A673 (cell line): ENCODE measurements around the gene RIPOR1.

ENCODE experiments used
- CTCF ChIP-seq: fragments of 300-800, 200-600 bp; sonication (generic); conservative IDR thresholded peaks from 2 replicates; pipeline ENCODE4 v1.5.1; 2017; ENCODE audit warnings: low read depth, mild to moderate bottlenecking, antibody characterized with exemption, low read length, moderate library complexity, mixed read lengths
- EZH2 ChIP-seq: fragments of 200-600 bp; sonication (generic); IDR thresholded peaks from 2 replicates; pipeline ENCODE4 v1.6.1; 2017; ENCODE audit warnings: borderline replicate concordance, low read depth, mild to moderate bottlenecking, mixed read lengths, antibody characterized with exemption, low read length; ENCODE audit not compliant: poor library complexity, severe bottlenecking

GRCh38 chr16:67506468-67506867 lies 22.2 kb upstream of the RIPOR1 start:
- TF ChIP-seq EZH2 (no peak), CTCF (no peak)
